A549 (cell line): Measurements from ENCODE around the gene MTRR. TPM values are rescaled to one million over a fixed set of nuclear protein-coding genes. Genes with fewer than 3 reads are reported as not detected.

ENCODE experiments used
- ATAC-seq, 2 experiments: fragments of 200-7000 bp in 1 of 2; fragments of >200 bp in 1 of 2; cut with Nextera tagmentation in 1 of 2; cut with Tn5 transposase in 1 of 2; 3 replicates each; pipeline versions ENCODE4 v1.8.0 to v1.9.1; 2018 to 2020; ENCODE audit warnings: mild to moderate bottlenecking in 1 of 2, moderate library complexity in 1 of 2
- CTCF ChIA-PET: fragments of 300-600 bp; sonication (Branson Sonifier 250); formaldehyde crosslinking; extraction: SDS; loops from one replicate; lab custom pipeline; 2021; ENCODE audit warnings: antibody characterized with exemption, inconsistent platforms; lab: Yijun Ruan, JAX
- POLR2A ChIA-PET: fragments of 350-600 bp; formaldehyde crosslinking; extraction: SDS; loops from one replicate; lab custom pipeline; 2021; ENCODE audit warnings: antibody characterized with exemption, inconsistent platforms; lab: Yijun Ruan, JAX
- DNase-seq, 2 experiments: peaks; one replicate each; pipeline versions ENCODE4 v3.0.0 to v3.0.0-alpha.2; 2011 to 2016; ENCODE audit warnings: low read depth in 1 of 2, low spot score in 1 of 2
- FAIRE-seq: peaks from 2 replicates; lab custom pipeline; 2011; peaks lifted over from hg19 to GRCh38; lab: Jason Lieb, UNC
- H3K27ac ChIP-seq, 2 experiments: fragments of >200 bp; sonication (Bioruptor Twin); formaldehyde crosslinking; 3 replicates each; pipeline ENCODE4 v1.5.1; 2016 to 2017
- H3K4me1 ChIP-seq: fragments of >200 bp; sonication (Bioruptor Twin); formaldehyde crosslinking; 3 replicates; pipeline ENCODE4 v1.6.1; 2016
- H3K4me2 ChIP-seq: fragments of >200 bp; sonication (Bioruptor Twin); formaldehyde crosslinking; 3 replicates; pipeline ENCODE4 v1.6.1; 2016
- H3K4me3 ChIP-seq: fragments of >200 bp; sonication (Bioruptor Twin); formaldehyde crosslinking; 3 replicates; pipeline ENCODE4 v1.5.1; 2016
- H3K9me3 ChIP-seq: fragments of >200 bp; sonication (Bioruptor Twin); formaldehyde crosslinking; 3 replicates; pipeline ENCODE4 v1.6.1; 2016
- ATOH8 ChIP-seq: fragments of 250-450 bp; sonication (Bioruptor Pico); IDR thresholded peaks from 2 replicates; pipeline ENCODE4 v1.5.0; 2020; ENCODE audit warnings: low read depth, mild to moderate bottlenecking, moderate library complexity
- BCL3 ChIP-seq: fragments of >200 bp; sonication (Bioruptor Twin); formaldehyde crosslinking; IDR thresholded peaks from 3 replicates; pipeline ENCODE4 v1.6.1; 2016
- CBX8 ChIP-seq: fragments of 200-600 bp; sonication (generic); IDR thresholded peaks from 2 replicates; pipeline ENCODE4 v1.6.1; 2016
- EHF ChIP-seq: fragments of 250-450 bp; sonication (Bioruptor Pico); IDR thresholded peaks from 2 replicates; pipeline ENCODE4 v1.5.0; 2020; ENCODE audit warnings: mild to moderate bottlenecking
- FOSB ChIP-seq: fragments of 250-450 bp; sonication (Bioruptor Pico); IDR thresholded peaks from 2 replicates; pipeline ENCODE4 v1.5.0; 2020; ENCODE audit warnings: mild to moderate bottlenecking, moderate library complexity
- FOSL2 ChIP-seq, 2 experiments: fragments of 450-650 bp in 1 of 2; fragments of >200 bp in 1 of 2; sonication (Bioruptor Twin) in 1 of 2; formaldehyde crosslinking; IDR thresholded peaks; 2 replicates each; pipeline versions ENCODE4 v1.5.0 to v1.6.1; 2016 to 2020; ENCODE audit warnings: mild to moderate bottlenecking in 1 of 2, moderate library complexity in 1 of 2
- GATA3 ChIP-seq: IDR thresholded peaks from 2 replicates; pipeline ENCODE4 v1.6.1; 2012; ENCODE audit warnings: borderline replicate concordance
- HOXA7 ChIP-seq: fragments of 250-450 bp; sonication (Bioruptor Pico); IDR thresholded peaks from 2 replicates; pipeline ENCODE4 v1.5.0; 2020; ENCODE audit warnings: mild to moderate bottlenecking, moderate library complexity
- HOXB13 ChIP-seq: fragments of 250-450 bp; sonication (Bioruptor Pico); IDR thresholded peaks from 2 replicates; pipeline ENCODE4 v1.5.0; 2020; ENCODE audit warnings: low read depth, mild to moderate bottlenecking, moderate library complexity
- HOXB5 ChIP-seq: fragments of 250-450 bp; sonication (Bioruptor Pico); IDR thresholded peaks from 2 replicates; pipeline ENCODE4 v1.5.0; 2020; ENCODE audit warnings: mild to moderate bottlenecking, moderate library complexity
- JUN ChIP-seq, 2 experiments: fragments of >200 bp; sonication (Bioruptor Twin); formaldehyde crosslinking; IDR thresholded peaks; 2 replicates in 1 of 2; 3 replicates in 1 of 2; pipeline ENCODE4 v1.6.1; 2016 to 2017
- KDM1A ChIP-seq: fragments of 200-600 bp; sonication (generic); IDR thresholded peaks from 2 replicates; pipeline ENCODE4 v1.6.1; 2016; ENCODE audit warnings: low read depth, mild to moderate bottlenecking
- NR3C1 ChIP-seq: fragments of >200 bp; sonication (Bioruptor Twin); formaldehyde crosslinking; IDR thresholded peaks from 3 replicates; pipeline ENCODE4 v1.6.1; 2017
- PBX3 ChIP-seq: IDR thresholded peaks from 2 replicates; pipeline ENCODE4 v1.6.1; 2012
- PHF8 ChIP-seq: fragments of 200-600 bp; sonication (generic); IDR thresholded peaks from 2 replicates; pipeline ENCODE4 v1.6.1; 2016; ENCODE audit warnings: low read depth, mild to moderate bottlenecking, antibody characterized with exemption, moderate library complexity, borderline replicate concordance
- RAD21 ChIP-seq, 2 experiments: fragments of >200 bp in 1 of 2; sonication (Bioruptor Twin) in 1 of 2; formaldehyde crosslinking in 1 of 2; IDR thresholded peaks in 1 of 2; conservative IDR thresholded peaks in 1 of 2; 2 replicates in 1 of 2; 3 replicates in 1 of 2; pipeline ENCODE4 v1.6.1; 2012 to 2018; ENCODE audit warnings: inconsistent platforms in 1 of 2
- RFX5 ChIP-seq: fragments of 450-650 bp; IDR thresholded peaks from 2 replicates; pipeline ENCODE4 v1.7.1; 2014; ENCODE audit warnings: antibody characterized with exemption, mild to moderate bottlenecking, moderate library complexity
- RNF2 ChIP-seq: fragments of 200-600 bp; sonication (generic); IDR thresholded peaks from 2 replicates; pipeline ENCODE4 v1.6.1; 2016; ENCODE audit warnings: low read depth, mild to moderate bottlenecking, antibody characterized with exemption, moderate library complexity, borderline replicate concordance
- SMC3 ChIP-seq: fragments of >200 bp; sonication (Bioruptor Twin); formaldehyde crosslinking; IDR thresholded peaks from 3 replicates; pipeline ENCODE4 v1.6.1; 2018; ENCODE audit warnings: inconsistent platforms
- SREBF2 ChIP-seq: fragments of 450-650 bp; IDR thresholded peaks from 2 replicates; pipeline ENCODE4 v1.6.1; 2014; ENCODE audit warnings: mild to moderate bottlenecking, moderate library complexity
- ZC3H11A ChIP-seq: fragments of 450-650 bp; IDR thresholded peaks from 2 replicates; pipeline ENCODE4 v1.6.1; 2014; ENCODE audit warnings: antibody characterized with exemption, mild to moderate bottlenecking
- ZSCAN20 ChIP-seq: fragments of 250-450 bp; sonication (Bioruptor Pico); IDR thresholded peaks from 2 replicates; pipeline ENCODE4 v1.8.0; 2022; ENCODE audit warnings: mild to moderate bottlenecking, moderate library complexity
- WGBS: methylation state at CpG from one replicate; pipeline ENCODE4 v1.1.6; 2017; ENCODE audit errors: missing lambda C conversion rate; 5-methylcytosine and 5-hydroxymethylcytosine counted together
- polyA plus RNA-seq, 4 experiments: library from polyadenylated mRNA; depleted of rRNA in 3 of 4; stranded (reverse); fragments of >200 nt; fragmentation: RNase III in 1 of 4; extraction: RNeasy Plus Mini Kit Qiagen cat#74134 plus additional on column Dnase treatment in 1 of 4; gene quantifications; 2 replicates in 3 of 4; 3 replicates in 1 of 4; pipeline ENCODE4 v1.2.3, GENCODE V29; 2011 to 2017

Gene MTRR
- polyA plus RNA-seq, 2 of the 4 experiments (the other 2 are of a cell fraction), result 44.1 to 86.3 TPM

- 21% methylated on average over 5 of the region's 5 CpGs for WGBS
- FAIRE-seq (no peak), ATAC-seq (no peak), DNase-seq (no peak)
- CTCF ChIA-PET, result interaction anchor here (1.4 to 1.5 kb wide), 2 partner anchors 24 to 39 kb away, joined by 3 to 4 read pairs; no protein-coding TSS in a partner anchor
- POLR2A ChIA-PET, result no interaction called here
- TF ChIP-seq SREBF2 (no peak), RFX5 (no peak), RNF2 (no peak), JUN (IDR thresholded peaks at IDR 0.05) (no peak), KDM1A (no peak), HOXA7 (CRISPR knock-in tag) (no peak), ZC3H11A (no peak), PHF8 (no peak), FOSB (CRISPR knock-in tag) (no peak), RAD21 (conservative IDR thresholded peaks at IDR 0.05 in 1 of 2, IDR thresholded peaks at IDR 0.05 in 1 of 2) (no peak), CBX8 (no peak), FOSL2 (IDR thresholded peaks at IDR 0.05) (no peak), FOSL2 (CRISPR knock-in tag; IDR thresholded peaks at IDR 0.05) (no peak), GATA3 (no peak), HOXB5 (CRISPR knock-in tag) (no peak), ZSCAN20 (CRISPR knock-in tag) (no peak), EHF (CRISPR knock-in tag) (no peak), HOXB13 (CRISPR knock-in tag) (no peak), SMC3 (no peak), ATOH8 (CRISPR knock-in tag) (no peak)
- H3K27ac ChIP-seq, result no peak overlapping the region
- H3K4me3 ChIP-seq, result no peak overlapping the region
- H3K9me3 ChIP-seq, result no peaks in the 10 kb centered on the region
- H3K4me1 ChIP-seq, result no peaks in the 10 kb centered on the region
- no peak overlapping the region for H3K4me2 ChIP-seq
These were observed 22.6 kb upstream of the MTRR start for GRCh38 chr5:7846327-7846726.

GRCh38 chr5:7848296-7848695 lies 20.7 kb upstream of the MTRR start:
- POLR2A ChIA-PET, result no interaction called here
- H3K4me2 ChIP-seq, result no peak overlapping the region
- 52% methylated on average over 2 of the region's 2 CpGs for WGBS
- TF ChIP-seq RNF2 (no peak), PBX3 (no peak), GATA3 (no peak), BCL3 (no peak), ATOH8 (CRISPR knock-in tag) (no peak), NR3C1 (no peak)
- FAIRE-seq (no peak), DNase-seq (no peak), ATAC-seq (no peak)
- no peaks in the 10 kb centered on the region for H3K4me1 ChIP-seq
- H3K4me3 ChIP-seq, result no peak overlapping the region
- CTCF ChIA-PET, result no interaction called here
- no peak overlapping the region for H3K27ac ChIP-seq
- no peaks in the 10 kb centered on the region for H3K9me3 ChIP-seq
